A673 (cell line): ENCODE measurements around the gene SNX19. TPM values are rescaled to one million over a fixed set of nuclear protein-coding genes. Genes with fewer than 3 reads are reported as not detected.

Source experiments
- BruUV-seq: library from RNA; stranded (reverse); fragments of 400-500 nt; replicated peaks from 2 replicates; lab custom pipeline; 2021; lab: Mats Ljungman, UMichigan
- CTCF ChIA-PET: fragments of 300-600 bp; sonication (Branson Sonifier 250); formaldehyde crosslinking; loops from one replicate; lab custom pipeline; 2022; ENCODE audit warnings: antibody characterized with exemption; lab: Charles Lee
- POLR2A ChIA-PET: fragments of 300-600 bp; sonication (Branson Sonifier 250); formaldehyde crosslinking; loops from one replicate; lab custom pipeline; 2022; ENCODE audit warnings: antibody characterized with exemption; ENCODE audit not compliant: low non-redundant PET; lab: Charles Lee
- DNase-seq: peaks from one replicate; pipeline ENCODE4 v3.0.0-alpha.2; 2015; ENCODE audit warnings: low spot score
- H3K27ac ChIP-seq: fragments of 200-600 bp; sonication (generic); 2 replicates; pipeline ENCODE4 v1.5.1; 2016; ENCODE audit warnings: mixed run types, low read depth, mild to moderate bottlenecking, mixed read lengths, antibody characterized with exemption, low read length; ENCODE audit not compliant: poor library complexity, severe bottlenecking
- H3K27me3 ChIP-seq: fragments of 200-600 bp; sonication (generic); replicated peaks from 2 replicates; pipeline ENCODE4 v1.6.1; 2017; ENCODE audit warnings: mixed run types, low read depth, mild to moderate bottlenecking, mixed read lengths, antibody characterized with exemption, low read length; ENCODE audit not compliant: insufficient read depth, poor library complexity
- H3K36me3 ChIP-seq: fragments of 200-600 bp; sonication (generic); 2 replicates; pipeline ENCODE4 v1.6.1; 2016; ENCODE audit warnings: mixed run types, mild to moderate bottlenecking, mixed read lengths, antibody characterized with exemption, low read length; ENCODE audit not compliant: insufficient read depth, poor library complexity, severe bottlenecking
- H3K4me1 ChIP-seq: fragments of 200-600 bp; sonication (generic); 2 replicates; pipeline ENCODE4 v1.6.1; 2017; ENCODE audit warnings: mixed run types, mild to moderate bottlenecking, mixed read lengths, antibody characterized with exemption, low read length; ENCODE audit not compliant: insufficient read depth, poor library complexity, severe bottlenecking
- H3K4me3 ChIP-seq: fragments of 200-600 bp; sonication (generic); 2 replicates; pipeline ENCODE4 v1.5.1; 2016; ENCODE audit warnings: low read depth, mixed run types, mild to moderate bottlenecking, mixed read lengths, low read length; ENCODE audit not compliant: poor library complexity, severe bottlenecking
- H3K9me3 ChIP-seq: fragments of 200-600 bp; sonication (generic); 2 replicates; pipeline ENCODE4 v1.6.1; 2016; ENCODE audit warnings: mixed run types, low read depth, mild to moderate bottlenecking, mixed read lengths, antibody characterized with exemption, low read length; ENCODE audit not compliant: poor library complexity, severe bottlenecking
- EZH2 ChIP-seq: fragments of 200-600 bp; sonication (generic); IDR thresholded peaks from 2 replicates; pipeline ENCODE4 v1.6.1; 2017; ENCODE audit warnings: borderline replicate concordance, low read depth, mild to moderate bottlenecking, mixed read lengths, antibody characterized with exemption, low read length; ENCODE audit not compliant: poor library complexity, severe bottlenecking
- intact Hi-C: fragments of 100-400 bp; cut with micrococcal nuclease; formaldehyde crosslinking; loops from one replicate; pipeline ENCODE4 v1.10.0; 2022; ENCODE audit not compliant: unreplicated experiment
- total RNA-seq: library from RNA; stranded (reverse); gene quantifications from 2 replicates; pipeline ENCODE4 v1.2.3, GENCODE V29; 2021
- TF ChIP-seq, protein P1 (sequence below): fragments of 300-800, 200-600 bp; sonication (generic); conservative IDR thresholded peaks from 2 replicates; pipeline ENCODE4 v1.5.1; 2017; ENCODE audit warnings: low read depth, mild to moderate bottlenecking, antibody characterized with exemption, low read length, moderate library complexity, mixed read lengths

The SNX19 gene
- total RNA-seq, 1 experiment from 2014 or later, result 51.9 TPM

DNA sequence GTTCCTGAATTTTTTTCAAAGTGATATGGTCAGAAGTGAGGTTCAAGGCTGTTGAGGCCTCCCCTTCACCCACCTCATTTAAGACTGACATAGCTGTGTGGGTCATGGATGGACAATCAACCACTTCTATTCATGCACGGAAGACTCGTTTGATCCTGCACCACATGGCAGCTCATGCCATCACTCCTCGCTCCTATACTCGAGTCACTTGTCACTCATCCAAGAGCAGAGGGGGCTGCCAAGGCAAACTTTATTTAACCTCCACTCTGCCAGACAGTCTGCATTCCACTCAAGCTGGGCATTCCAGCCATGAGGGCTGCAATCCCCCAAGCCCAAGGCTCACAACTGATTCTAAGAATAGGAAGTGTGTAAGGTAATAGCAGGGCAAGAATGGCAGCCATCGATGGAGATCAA is 34.1 kb downstream of the SNX19 start:
- H3K27ac ChIP-seq, result no peak overlapping the region
- CTCF ChIA-PET, result no interaction called here
- TF ChIP-seq EZH2, result no peak
- TF ChIP-seq, protein P1, sequence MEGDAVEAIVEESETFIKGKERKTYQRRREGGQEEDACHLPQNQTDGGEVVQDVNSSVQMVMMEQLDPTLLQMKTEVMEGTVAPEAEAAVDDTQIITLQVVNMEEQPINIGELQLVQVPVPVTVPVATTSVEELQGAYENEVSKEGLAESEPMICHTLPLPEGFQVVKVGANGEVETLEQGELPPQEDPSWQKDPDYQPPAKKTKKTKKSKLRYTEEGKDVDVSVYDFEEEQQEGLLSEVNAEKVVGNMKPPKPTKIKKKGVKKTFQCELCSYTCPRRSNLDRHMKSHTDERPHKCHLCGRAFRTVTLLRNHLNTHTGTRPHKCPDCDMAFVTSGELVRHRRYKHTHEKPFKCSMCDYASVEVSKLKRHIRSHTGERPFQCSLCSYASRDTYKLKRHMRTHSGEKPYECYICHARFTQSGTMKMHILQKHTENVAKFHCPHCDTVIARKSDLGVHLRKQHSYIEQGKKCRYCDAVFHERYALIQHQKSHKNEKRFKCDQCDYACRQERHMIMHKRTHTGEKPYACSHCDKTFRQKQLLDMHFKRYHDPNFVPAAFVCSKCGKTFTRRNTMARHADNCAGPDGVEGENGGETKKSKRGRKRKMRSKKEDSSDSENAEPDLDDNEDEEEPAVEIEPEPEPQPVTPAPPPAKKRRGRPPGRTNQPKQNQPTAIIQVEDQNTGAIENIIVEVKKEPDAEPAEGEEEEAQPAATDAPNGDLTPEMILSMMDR, result no peak

GRCh38 chr11:130881475-130882137 is 34.7 kb downstream of the SNX19 start:
- H3K36me3 ChIP-seq, result peaks cover 67% of the 10 kb centered on the region
- H3K27ac ChIP-seq, result no peak overlapping the region
- no peaks in the 10 kb centered on the region for H3K9me3 ChIP-seq
- no peak for TF ChIP-seq EZH2
- TF ChIP-seq, protein P1, result no peak
- intact Hi-C loops, result no loop called here
- ChIA-PET POLR2A (no interaction called here), CTCF (no interaction called here)
- H3K4me1 ChIP-seq, result peaks cover 14% of the 10 kb centered on the region
- no peak for DNase-seq
- no peak overlapping the region for H3K4me3 ChIP-seq
- no peaks in the 10 kb centered on the region for H3K27me3 ChIP-seq
- BruUV-seq, result no TSS peak

More for the DNA sequence above, 34.1 kb downstream of the SNX19 start:
- H3K27me3 ChIP-seq, result no peaks in the 10 kb centered on the region
- H3K36me3 ChIP-seq, result peaks cover 62% of the 10 kb centered on the region
- no TSS peak for BruUV-seq
- intact Hi-C loops, result no loop called here
- POLR2A ChIA-PET, result no interaction called here
- no peak overlapping the region for H3K4me3 ChIP-seq
- peaks cover 14% of the 10 kb centered on the region for H3K4me1 ChIP-seq
- no peaks in the 10 kb centered on the region for H3K9me3 ChIP-seq
- DNase-seq, result no peak

DNA sequence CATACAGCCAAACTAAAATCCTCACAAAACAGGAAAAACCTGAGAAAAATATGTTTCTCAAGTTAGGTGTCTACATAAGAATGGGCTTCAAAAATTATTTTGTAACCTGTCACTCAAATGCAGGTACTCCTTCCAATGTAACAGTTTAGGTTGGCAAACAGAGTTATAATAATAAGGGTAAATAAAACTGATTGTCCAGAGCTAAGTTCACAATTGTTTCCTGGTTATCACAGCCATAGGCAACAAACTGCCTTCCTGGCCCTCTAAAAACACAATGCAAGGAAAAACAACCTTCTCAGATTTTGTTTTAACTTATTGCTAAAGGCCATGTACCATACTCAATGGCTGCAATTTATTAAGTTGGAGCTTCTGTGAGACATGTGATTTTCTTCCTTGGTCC is 36.4 kb downstream of the SNX19 start:
- ChIA-PET POLR2A (no interaction called here), CTCF (no interaction called here)
- BruUV-seq, result no TSS peak
- Histone ChIP-seq H3K9me3 (no peaks in the 10 kb centered on the region), H3K36me3 (peaks cover 68% of the 10 kb centered on the region), H3K27me3 (no peaks in the 10 kb centered on the region), H3K4me1 (peaks cover under 1% of the 10 kb centered on the region), H3K4me3 (no peak overlapping the region), H3K27ac (no peak overlapping the region)
- intact Hi-C loops, result no loop called here
- DNase-seq, result no peak
- TF ChIP-seq, protein P1, result no peak
- no peak for TF ChIP-seq EZH2
